Testis (tissue), 2 donors: ENCODE data around the gene TET2.

Source experiments
- POLR2A ChIP-seq: fragments of 450-650 bp; IDR thresholded peaks from one replicate; pipeline ENCODE4 v1.6.1; 2017; ENCODE audit warnings: antibody characterized with exemption, mild to moderate bottlenecking, moderate library complexity
- TF ChIP-seq, protein P1 (sequence below), 3 experiments: fragments of 450-650 bp in 2 of 3; fragments of 200-600 bp in 1 of 3; sonication (generic) in 1 of 3; IDR thresholded peaks; one replicate each; pipeline ENCODE4 v1.5.1; 2016 to 2019; ENCODE audit warnings: antibody characterized with exemption in 3 of 3, mild to moderate bottlenecking in 2 of 3, moderate library complexity in 1 of 3

DNA sequence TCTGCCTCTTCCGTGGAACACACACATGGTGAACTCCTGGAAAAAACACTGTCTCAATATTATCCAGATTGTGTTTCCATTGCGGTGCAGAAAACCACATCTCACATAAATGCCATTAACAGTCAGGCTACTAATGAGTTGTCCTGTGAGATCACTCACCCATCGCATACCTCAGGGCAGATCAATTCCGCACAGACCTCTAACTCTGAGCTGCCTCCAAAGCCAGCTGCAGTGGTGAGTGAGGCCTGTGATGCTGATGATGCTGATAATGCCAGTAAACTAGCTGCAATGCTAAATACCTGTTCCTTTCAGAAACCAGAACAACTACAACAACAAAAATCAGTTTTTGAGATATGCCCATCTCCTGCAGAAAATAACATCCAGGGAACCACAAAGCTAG, 87.9 kb downstream of the TET2 start:
- TF ChIP-seq, protein P1, sequence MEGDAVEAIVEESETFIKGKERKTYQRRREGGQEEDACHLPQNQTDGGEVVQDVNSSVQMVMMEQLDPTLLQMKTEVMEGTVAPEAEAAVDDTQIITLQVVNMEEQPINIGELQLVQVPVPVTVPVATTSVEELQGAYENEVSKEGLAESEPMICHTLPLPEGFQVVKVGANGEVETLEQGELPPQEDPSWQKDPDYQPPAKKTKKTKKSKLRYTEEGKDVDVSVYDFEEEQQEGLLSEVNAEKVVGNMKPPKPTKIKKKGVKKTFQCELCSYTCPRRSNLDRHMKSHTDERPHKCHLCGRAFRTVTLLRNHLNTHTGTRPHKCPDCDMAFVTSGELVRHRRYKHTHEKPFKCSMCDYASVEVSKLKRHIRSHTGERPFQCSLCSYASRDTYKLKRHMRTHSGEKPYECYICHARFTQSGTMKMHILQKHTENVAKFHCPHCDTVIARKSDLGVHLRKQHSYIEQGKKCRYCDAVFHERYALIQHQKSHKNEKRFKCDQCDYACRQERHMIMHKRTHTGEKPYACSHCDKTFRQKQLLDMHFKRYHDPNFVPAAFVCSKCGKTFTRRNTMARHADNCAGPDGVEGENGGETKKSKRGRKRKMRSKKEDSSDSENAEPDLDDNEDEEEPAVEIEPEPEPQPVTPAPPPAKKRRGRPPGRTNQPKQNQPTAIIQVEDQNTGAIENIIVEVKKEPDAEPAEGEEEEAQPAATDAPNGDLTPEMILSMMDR (IDR thresholded peaks at IDR 0.05) = no peak
- TF ChIP-seq POLR2A = no peak
